ENCODE measurements around the gene CENPM.

Gene CENPM, protein sequence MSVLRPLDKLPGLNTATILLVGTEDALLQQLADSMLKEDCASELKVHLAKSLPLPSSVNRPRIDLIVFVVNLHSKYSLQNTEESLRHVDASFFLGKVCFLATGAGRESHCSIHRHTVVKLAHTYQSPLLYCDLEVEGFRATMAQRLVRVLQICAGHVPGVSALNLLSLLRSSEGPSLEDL

DNA sequence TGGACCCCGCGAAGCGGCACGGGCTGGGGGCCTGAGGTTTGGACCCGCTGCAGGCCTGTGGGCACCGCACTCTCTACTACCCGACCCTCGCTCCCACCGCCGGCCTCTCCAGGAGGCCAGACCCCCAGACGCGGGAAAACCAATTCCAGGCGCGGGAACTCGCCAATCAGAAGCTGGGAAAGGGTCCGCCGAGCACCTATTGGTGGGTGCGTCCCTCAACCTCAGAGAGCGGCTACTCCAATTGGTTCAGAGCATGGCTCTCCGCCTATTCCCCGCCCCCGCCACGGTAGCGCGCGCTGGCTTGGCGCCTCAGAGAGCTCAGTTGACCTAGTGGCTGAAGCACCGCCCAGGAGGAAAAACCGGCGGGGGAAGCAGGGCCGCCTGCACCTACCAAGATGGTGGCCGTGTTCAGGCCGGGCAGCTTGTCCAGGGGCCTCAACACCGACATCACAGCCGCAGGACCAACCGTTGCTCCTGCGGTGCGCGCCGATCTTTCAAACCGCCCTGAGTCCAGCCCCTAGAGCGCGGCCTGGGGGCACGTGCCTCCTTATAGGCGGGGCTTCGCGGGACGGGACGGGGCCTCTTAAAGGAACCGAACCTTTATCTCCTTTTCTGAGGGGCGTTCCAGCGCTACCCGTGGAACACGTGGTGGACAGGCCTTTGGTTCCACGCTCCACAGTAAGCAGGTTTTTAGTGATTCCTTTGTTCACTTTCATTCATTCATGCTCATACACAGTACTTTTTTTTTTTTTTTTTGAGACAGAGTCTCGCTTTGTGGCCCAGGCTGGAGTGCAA lies at the start of gene CENPM:
TSS of gene CENPM (minus strand) at position 524 of the 795 bp plus-strand sequence. CDS start at position 448, 76 bp downstream.
- Histone ChIP-seq H3K4me3 (ENCODE audit: low read length) (peak within 1 kb of the TSS; percentile 80), H3K27me3 (ENCODE audit: control insufficient read depth, insufficient read depth, low read length) (no peaks in the 10 kb centered on the region), H3K4me1 (ENCODE audit: control insufficient read depth, insufficient read depth, low read length) (peaks cover 5% of the 10 kb centered on the region), H3K36me3 (ENCODE audit: control insufficient read depth, insufficient read depth, low read length) (no peaks in the 10 kb centered on the region), H3K27ac (ENCODE audit: low read depth, low read length) (peak within 1 kb of the TSS; percentile 49), H3K9ac (ENCODE audit: low read length) (no peak within 1 kb of the TSS)

DNA sequence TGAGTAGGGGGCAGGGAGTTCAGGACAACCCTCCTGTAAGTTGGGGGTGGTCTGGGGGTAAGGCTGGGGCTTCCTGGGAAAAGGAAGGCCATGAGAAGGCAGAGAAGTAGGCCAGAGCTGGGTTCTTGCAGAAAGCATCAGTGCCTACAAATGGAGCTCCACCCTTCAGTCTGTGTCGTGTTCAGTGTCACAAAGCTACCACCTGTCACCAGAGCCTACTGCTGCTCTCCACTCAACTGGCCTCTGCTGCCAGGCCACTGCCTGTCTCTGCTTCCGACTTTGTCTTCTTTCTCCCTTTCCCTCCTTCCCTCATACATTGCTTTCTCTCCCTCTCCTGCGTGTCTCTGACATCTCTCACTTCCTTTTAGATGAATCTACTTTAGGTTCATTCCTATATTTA lies 48.3 kb upstream of the CENPM start:
- H3K4me3 ChIP-seq (ENCODE audit: low read length) = no peak overlapping the region
- no peaks in the 10 kb centered on the region for H3K36me3 ChIP-seq (ENCODE audit: control insufficient read depth, insufficient read depth, low read length)
- H3K9ac ChIP-seq (ENCODE audit: low read length) = no peak overlapping the region
- no peaks in the 10 kb centered on the region for H3K4me1 ChIP-seq (ENCODE audit: control insufficient read depth, insufficient read depth, low read length)
- H3K27me3 ChIP-seq (ENCODE audit: control insufficient read depth, insufficient read depth, low read length) = no peaks in the 10 kb centered on the region
- H3K27ac ChIP-seq (ENCODE audit: low read depth, low read length) = no peak overlapping the region

DNA sequence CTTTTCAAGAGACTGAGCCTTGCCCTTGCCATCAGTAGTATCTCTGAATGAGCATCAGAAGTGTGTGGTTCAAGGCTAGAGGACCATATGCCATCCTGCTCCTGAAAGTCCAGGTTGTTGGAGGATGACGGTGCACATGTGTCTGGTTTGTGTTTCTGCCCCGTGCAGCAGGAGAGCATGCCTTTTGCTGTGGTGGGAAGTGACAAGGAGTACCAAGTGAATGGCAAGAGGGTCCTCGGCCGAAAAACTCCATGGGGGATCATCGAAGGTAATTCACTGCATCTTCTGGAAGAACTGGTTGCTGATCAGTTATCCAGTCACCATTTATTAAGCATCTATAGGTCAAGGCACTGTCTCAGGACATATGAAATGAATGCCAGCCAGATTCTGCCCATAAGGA lies 45.5 kb upstream of the CENPM start:
- no peak overlapping the region for H3K9ac ChIP-seq (ENCODE audit: low read length)
- H3K27ac ChIP-seq (ENCODE audit: low read depth, low read length) = no peak overlapping the region
- H3K4me1 ChIP-seq (ENCODE audit: control insufficient read depth, insufficient read depth, low read length) = no peaks in the 10 kb centered on the region
- H3K36me3 ChIP-seq (ENCODE audit: control insufficient read depth, insufficient read depth, low read length) = no peaks in the 10 kb centered on the region
- no peak overlapping the region for H3K4me3 ChIP-seq (ENCODE audit: low read length)
- no peaks in the 10 kb centered on the region for H3K27me3 ChIP-seq (ENCODE audit: control insufficient read depth, insufficient read depth, low read length)

DNA sequence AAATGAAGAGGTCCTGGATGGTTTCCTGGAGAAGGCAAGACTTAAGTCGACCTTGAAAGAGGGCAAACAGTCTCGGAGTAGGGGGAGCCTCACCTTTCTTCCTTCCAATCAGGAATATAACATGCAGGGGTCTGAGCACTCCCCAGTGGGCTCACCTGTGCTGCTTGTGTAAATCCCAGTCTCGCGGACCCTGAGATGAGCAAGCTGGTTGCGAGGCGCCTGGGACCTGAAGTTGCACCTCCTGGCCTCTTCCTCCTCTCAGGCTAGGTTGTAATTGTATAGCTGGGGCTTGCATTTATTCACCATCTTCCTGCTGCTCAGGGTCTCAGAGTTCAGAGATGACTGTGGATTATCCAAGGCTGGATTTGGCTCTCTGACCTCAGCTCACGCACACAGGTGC lies 44.2 kb upstream of the CENPM start:
- H3K4me1 ChIP-seq (ENCODE audit: control insufficient read depth, insufficient read depth, low read length) = no peaks in the 10 kb centered on the region
- H3K4me3 ChIP-seq (ENCODE audit: low read length) = no peak overlapping the region
- H3K27ac ChIP-seq (ENCODE audit: low read depth, low read length) = no peak overlapping the region
- no peak overlapping the region for H3K9ac ChIP-seq (ENCODE audit: low read length)
- no peaks in the 10 kb centered on the region for H3K36me3 ChIP-seq (ENCODE audit: control insufficient read depth, insufficient read depth, low read length)
- no peaks in the 10 kb centered on the region for H3K27me3 ChIP-seq (ENCODE audit: control insufficient read depth, insufficient read depth, low read length)

DNA sequence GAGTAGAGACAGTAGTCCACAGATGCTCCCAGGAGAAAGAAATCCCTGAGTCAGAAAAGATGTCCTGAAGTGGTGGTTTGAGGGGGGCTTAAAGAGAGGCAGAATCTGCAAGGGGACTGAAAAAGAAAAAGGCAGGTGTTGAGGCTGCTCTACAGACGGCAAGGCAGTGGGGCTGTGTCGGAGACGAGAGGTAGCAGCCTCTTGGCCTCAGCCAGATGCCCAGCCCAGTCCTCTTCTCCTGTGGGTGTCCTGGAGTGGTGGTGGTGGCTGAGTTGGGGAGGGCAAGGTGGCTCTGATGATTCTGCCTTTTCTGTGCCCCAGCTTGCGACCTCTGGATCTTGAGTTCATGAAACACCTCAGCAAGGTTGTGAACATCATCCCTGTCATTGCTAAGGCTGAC lies 42.3 kb upstream of the CENPM start:
- Histone ChIP-seq H3K4me3 (ENCODE audit: low read length) (no peak overlapping the region), H3K4me1 (ENCODE audit: control insufficient read depth, insufficient read depth, low read length) (no peaks in the 10 kb centered on the region), H3K27me3 (ENCODE audit: control insufficient read depth, insufficient read depth, low read length) (no peaks in the 10 kb centered on the region), H3K9ac (ENCODE audit: low read length) (no peak overlapping the region), H3K36me3 (ENCODE audit: control insufficient read depth, insufficient read depth, low read length) (no peaks in the 10 kb centered on the region), H3K27ac (ENCODE audit: low read depth, low read length) (no peak overlapping the region)

DNA sequence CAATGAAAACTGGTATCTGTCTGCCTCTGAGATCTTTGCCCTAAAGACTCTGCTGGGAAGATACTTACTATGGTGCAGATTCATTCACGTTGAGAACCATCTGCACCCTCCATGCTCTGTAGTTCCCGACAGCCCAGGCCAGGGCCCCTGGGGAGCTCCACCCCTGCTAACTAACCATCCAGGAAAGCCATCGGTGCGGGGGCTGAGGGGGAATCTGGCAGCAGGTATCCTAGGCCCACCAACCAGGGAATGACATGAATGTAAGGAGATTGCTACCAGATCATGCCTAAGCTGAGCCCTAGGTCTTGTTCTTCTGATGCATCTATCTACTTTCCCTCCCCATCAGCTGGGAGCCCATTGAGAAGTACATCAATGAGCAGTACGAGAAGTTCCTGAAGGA lies 40.3 kb upstream of the CENPM start:
- Histone ChIP-seq H3K27me3 (ENCODE audit: control insufficient read depth, insufficient read depth, low read length) (no peaks in the 10 kb centered on the region), H3K9ac (ENCODE audit: low read length) (no peak overlapping the region), H3K4me1 (ENCODE audit: control insufficient read depth, insufficient read depth, low read length) (no peaks in the 10 kb centered on the region), H3K36me3 (ENCODE audit: control insufficient read depth, insufficient read depth, low read length) (no peaks in the 10 kb centered on the region), H3K27ac (ENCODE audit: low read depth, low read length) (no peak overlapping the region), H3K4me3 (ENCODE audit: low read length) (no peak overlapping the region)

DNA sequence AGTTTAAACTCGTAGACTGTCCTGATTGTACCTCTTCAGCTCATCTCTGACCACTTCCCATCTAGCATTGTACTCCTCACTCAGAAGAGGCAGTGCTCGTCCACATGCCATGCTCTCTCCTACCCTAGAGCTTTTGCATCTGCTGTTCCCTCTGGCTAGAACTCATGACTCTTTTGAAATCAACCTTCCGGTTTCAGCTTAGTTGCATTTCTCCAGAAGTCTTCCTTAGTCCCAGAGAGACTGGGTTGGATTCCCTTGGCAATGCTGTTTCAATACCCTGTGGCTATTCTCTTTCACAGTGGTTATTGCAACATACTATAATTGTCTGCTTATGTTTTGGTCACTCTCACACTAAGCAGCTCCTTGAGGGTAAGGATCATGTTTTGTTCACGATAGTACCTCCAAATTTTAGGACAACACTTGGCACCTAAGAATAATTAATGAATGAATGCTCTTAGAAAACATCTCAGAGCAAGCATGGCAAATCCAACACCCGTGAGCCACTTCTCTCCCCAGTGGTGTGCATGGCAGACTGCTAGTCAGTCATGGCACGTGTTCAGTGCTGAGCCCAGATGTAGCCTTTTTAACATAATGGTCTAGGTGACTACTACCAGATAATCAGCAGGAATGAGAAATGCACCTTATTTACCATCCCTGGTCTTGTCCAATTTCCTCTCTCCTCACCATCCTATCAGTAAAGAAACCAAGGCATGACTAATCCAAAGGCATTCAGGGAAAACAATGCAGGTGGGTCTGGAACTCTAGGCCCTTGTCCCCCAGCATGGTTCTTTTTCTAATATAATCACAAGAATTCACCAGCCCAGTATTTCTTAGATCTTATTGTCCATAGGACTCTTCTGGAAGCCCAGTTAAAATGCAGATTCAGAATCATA lies 36.8 kb upstream of the CENPM start:
- Histone ChIP-seq H3K4me1 (ENCODE audit: control insufficient read depth, insufficient read depth, low read length) (no peaks in the 10 kb centered on the region), H3K27ac (ENCODE audit: low read depth, low read length) (no peak overlapping the region), H3K27me3 (ENCODE audit: control insufficient read depth, insufficient read depth, low read length) (no peaks in the 10 kb centered on the region), H3K9ac (ENCODE audit: low read length) (no peak overlapping the region), H3K4me3 (ENCODE audit: low read length) (no peak overlapping the region), H3K36me3 (ENCODE audit: control insufficient read depth, insufficient read depth, low read length) (no peaks in the 10 kb centered on the region)

DNA sequence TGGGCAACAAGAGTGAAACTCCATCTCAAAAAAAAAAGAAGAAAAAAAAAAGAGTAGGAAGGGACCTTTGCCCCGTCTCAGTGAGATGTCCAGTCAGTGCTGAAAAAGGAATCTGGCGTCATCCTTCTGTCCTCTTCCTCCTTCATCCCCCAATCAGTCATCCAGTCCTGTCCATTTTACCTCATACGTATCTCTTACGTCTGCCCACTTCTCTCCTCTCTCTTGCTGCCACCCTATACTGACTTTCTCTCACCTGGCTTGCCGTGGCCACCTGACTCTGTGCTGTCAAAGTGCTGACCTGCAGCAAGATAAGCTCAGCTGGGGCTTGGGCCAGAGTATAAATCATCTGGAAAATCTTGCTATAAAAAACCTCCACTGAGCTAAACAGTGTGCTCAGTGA lies 35.9 kb upstream of the CENPM start:
- no peak overlapping the region for H3K4me3 ChIP-seq (ENCODE audit: low read length)
- no peaks in the 10 kb centered on the region for H3K36me3 ChIP-seq (ENCODE audit: control insufficient read depth, insufficient read depth, low read length)
- no peak overlapping the region for H3K9ac ChIP-seq (ENCODE audit: low read length)
- H3K4me1 ChIP-seq (ENCODE audit: control insufficient read depth, insufficient read depth, low read length) = no peaks in the 10 kb centered on the region
- no peak overlapping the region for H3K27ac ChIP-seq (ENCODE audit: low read depth, low read length)
- H3K27me3 ChIP-seq (ENCODE audit: control insufficient read depth, insufficient read depth, low read length) = peaks cover 2% of the 10 kb centered on the region

DNA sequence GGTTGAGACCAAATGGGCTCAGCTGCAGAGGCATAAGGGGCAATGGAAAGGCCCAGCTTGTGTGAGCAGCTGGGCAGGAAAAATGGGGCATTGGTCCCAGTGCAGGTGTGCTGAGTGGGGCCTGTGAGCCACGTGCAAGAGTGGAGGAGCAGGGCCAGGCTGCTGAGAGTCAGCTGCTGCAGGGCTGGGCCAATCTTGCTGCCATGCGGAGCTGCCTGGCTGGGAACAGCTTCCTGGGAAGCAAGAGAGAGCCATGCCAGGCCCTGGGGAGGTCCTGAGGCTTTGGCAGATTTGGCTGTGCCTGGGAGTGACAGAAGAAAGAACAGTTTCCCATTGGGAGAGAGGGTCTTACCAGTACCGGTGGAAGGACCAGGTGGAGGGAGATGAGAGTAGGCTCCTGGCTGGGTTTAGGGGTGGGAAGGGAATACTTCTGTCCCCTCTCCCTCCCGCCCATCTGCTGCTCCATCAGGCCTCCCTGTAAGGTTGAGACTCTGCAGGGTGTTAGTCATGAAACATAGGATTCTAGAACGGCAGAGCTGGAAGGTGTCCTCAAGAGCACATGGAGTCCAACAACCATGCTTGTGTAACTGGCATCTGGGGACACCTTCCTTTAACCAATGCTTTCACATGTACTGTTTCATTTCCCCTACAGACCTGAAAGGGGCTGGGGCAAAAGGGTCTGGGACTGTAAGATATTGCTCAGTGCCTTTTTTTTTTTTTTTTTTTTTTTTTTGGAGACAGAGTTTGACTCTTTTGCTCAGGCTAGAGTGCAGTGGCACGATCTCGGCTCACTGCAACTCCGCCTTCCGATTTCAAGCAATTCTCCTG lies 32.7 kb upstream of the CENPM start:
- Histone ChIP-seq H3K27ac (ENCODE audit: low read depth, low read length) (no peak overlapping the region), H3K36me3 (ENCODE audit: control insufficient read depth, insufficient read depth, low read length) (no peaks in the 10 kb centered on the region), H3K9ac (ENCODE audit: low read length) (no peak overlapping the region), H3K4me1 (ENCODE audit: control insufficient read depth, insufficient read depth, low read length) (no peaks in the 10 kb centered on the region), H3K27me3 (ENCODE audit: control insufficient read depth, insufficient read depth, low read length) (peaks cover 21% of the 10 kb centered on the region), H3K4me3 (ENCODE audit: low read length) (no peak overlapping the region)

DNA sequence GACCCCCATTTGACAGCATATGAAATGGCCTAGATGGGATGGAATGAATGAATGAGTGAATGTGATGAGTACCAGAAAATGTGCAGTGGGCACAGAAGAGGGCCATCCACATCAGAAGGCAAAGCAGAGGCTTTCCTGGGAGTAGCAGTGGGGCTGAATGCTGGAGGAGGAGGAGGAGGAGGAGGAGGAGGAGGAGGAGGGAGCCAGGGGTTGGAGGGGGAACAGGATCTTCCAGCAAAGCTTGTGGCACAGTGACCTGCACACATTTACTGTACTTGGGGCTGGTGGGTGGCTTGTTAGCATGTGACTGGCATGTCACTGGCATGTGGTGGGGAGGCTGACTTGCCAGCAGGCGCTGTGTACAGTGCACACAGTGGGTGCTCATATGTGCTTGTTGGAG lies 31.8 kb upstream of the CENPM start:
- H3K36me3 ChIP-seq (ENCODE audit: control insufficient read depth, insufficient read depth, low read length) = no peaks in the 10 kb centered on the region
- no peak overlapping the region for H3K27ac ChIP-seq (ENCODE audit: low read depth, low read length)
- H3K27me3 ChIP-seq (ENCODE audit: control insufficient read depth, insufficient read depth, low read length) = peaks cover 21% of the 10 kb centered on the region
- no peak overlapping the region for H3K4me3 ChIP-seq (ENCODE audit: low read length)
- H3K9ac ChIP-seq (ENCODE audit: low read length) = no peak overlapping the region
- H3K4me1 ChIP-seq (ENCODE audit: control insufficient read depth, insufficient read depth, low read length) = no peaks in the 10 kb centered on the region

DNA sequence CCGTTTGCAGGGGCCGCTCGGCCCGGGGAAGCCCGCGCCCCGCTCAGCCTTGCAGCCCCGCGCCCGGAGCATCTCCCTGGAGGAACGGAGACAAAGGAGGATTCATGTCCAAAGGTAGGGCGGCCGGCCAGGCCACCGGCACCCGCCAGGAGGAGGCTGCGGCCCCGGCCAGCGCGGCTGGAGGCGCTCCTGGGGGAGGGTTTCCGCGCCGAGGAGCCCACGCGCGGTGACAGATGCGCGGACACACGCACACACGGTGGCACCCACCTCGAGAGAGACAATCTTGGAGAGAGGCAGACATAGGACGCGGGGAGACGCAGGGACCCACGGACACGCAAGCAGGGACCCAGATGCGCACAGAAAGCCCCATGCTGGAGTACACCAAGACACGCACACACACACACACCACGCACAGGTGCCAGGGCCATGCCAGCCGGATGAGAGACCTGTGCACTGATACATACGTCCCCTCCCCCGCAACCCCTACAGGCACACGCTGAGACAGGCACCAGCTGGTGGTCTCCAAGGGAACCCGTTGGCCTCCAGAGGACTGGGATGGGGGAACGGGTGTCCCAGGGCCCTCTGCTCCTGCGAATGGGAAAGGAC lies 30.1 kb upstream of the CENPM start:
- H3K4me3 ChIP-seq (ENCODE audit: low read length) = peak overlapping the region; percentile 52
- peaks cover 21% of the 10 kb centered on the region for H3K27me3 ChIP-seq (ENCODE audit: control insufficient read depth, insufficient read depth, low read length)
- H3K4me1 ChIP-seq (ENCODE audit: control insufficient read depth, insufficient read depth, low read length) = no peaks in the 10 kb centered on the region
- H3K36me3 ChIP-seq (ENCODE audit: control insufficient read depth, insufficient read depth, low read length) = no peaks in the 10 kb centered on the region
- no peak overlapping the region for H3K9ac ChIP-seq (ENCODE audit: low read length)
- H3K27ac ChIP-seq (ENCODE audit: low read depth, low read length) = no peak overlapping the region

All from rectal smooth muscle tissue (tissue), 1 donor.